HG03439 (cell line): ENCODE results near the gene REC114.
"Not testable (repeated sequence)": the region's sequence is repeated elsewhere in the genome, so short reads cannot be mapped to it uniquely, and the experiment has no call there.

Source experiments
- ATAC-seq: cut with Tn5 transposase; IDR thresholded peaks from one replicate; pipeline ENCODE4 v1.9.1; 2021; ENCODE audit warnings: mild to moderate bottlenecking, moderate library complexity; ENCODE audit not compliant: unreplicated experiment

Gene REC114

DNA sequence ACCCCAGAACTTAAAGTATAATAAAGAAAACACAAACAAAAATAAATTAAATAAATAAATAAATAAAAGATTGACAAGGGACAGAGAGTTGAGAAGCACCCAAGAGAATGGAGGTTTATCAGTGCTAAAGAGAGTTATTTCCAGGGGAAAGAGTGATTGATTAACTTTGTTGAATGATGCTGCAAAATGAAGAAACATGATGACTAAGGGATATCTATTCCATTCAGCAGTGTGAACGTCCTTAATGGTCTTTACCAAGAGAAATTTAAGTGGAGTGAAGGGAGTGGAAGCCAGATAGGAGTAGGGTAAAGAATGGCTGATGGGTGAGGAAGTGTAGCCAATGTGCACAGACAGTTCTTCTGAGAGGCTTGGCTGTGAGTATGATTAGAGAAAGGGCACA, 11.1 kb downstream of the REC114 start:
- no peak for ATAC-seq

DNA sequence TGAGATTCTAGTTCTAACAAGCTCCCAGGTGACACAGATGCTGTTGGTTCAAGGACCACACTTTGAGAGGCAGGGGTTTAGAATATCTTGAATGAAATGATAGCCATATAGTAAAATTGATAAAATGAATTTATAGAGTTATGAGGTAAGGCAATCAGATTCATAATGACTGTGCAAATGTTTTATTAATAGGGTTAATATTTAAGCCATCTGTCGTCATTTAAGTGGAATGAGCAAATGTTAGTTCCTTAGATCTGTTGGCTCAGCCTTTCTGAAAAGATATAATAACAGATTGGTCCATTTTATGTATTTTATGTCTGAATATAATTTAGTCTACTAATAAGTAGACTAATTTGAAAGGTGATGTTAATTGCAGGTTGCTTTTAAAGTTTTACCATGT, 12.9 kb downstream of the REC114 start:
- ATAC-seq = no peak

DNA sequence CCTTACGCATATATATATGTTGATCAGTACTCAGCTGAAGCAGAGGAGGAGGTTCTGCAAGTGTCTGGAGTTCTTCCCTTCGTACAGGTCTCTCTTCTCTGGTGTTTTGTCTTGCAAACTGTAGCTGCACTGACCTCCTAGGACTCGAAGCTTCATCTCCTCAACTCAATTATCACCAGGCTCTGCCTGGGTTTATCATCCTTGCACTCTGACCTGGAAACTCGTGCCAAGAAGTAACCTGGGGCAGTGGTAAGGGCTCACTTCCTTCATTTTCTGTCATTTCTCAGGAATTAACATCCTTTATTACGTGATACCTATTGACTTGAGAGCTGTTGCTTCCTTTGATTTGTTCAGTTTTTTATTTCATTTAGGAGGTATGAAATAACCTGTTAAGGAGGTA, 14.4 kb downstream of the REC114 start:
- no peak for ATAC-seq

DNA sequence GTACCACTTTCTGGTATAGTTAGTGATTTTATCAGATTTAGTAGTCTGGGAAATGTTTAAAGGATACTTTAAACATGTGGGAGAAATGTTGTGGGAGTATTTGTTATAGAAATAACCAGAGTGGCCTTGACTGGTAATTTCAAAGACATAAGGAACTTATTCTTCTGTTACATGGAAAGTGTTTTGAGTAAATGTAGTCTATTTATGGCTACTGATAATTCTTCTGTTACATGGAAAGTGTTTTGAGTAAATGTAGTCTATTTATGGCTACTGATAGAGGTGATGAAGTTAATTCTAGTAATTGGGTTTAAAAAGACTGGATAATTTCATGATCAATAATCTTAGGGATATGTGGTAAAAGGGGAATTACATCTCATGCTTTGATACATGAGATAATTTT, 17.7 kb downstream of the REC114 start:
- ATAC-seq = no peak

DNA sequence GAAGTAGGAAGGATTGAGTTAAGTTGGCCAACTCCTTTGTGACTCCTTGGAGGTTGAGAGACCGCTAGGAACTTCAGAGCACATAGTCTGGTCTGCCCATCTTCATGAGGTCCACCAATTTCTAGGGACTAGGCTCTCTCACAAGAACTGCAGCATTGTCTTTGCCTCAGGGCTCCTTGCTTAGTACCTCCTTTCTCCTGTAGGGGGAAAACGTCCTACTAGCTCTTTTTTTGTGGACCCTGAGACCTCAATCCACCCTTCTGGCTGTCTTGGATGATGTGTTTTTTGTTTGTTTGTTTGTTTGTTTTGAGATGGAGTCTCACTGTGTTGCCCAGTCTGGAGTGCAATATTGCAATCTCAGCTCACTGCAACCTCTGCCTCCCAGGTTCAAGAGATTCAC, 21.6 kb downstream of the REC114 start:
- no peak for ATAC-seq

DNA sequence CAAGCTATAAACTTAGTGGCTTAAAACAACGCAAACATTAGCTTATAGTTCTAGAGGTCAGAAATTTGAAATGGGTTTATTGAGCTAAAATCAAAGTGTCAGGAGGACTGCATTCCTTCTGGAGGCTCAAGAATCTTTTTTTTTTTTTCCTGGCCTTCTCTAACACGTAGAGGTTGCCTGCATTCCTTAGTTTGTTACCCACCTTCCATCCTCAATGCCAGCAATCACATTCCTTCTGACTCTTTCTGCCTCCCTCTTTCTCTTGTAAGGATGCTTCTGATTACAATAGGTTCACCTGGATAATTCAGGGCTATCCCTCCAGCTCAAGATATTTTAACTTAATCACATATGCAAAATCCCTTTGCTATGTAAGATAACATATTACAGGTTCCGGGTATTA, 24.8 kb downstream of the REC114 start:
- no peak for ATAC-seq

DNA sequence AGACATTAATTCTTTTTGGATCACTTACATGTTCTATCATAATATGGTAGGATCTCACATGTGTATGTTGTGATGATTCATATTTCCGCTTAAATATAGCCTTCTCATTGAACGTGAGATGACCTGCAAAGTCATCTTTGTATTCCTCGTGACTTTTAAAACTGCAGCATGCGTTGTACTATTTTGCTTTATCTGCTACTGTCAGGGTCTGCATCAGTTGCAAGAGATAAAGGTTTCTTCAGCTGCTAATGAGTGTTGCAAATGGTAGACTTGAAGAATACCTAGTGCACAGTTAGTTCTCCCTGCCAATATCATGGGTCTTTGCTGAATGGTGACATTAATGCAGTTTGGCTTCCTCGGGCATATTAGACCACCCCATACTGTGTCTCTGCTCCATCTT, 31.8 kb downstream of the REC114 start:
- no peak for ATAC-seq

DNA sequence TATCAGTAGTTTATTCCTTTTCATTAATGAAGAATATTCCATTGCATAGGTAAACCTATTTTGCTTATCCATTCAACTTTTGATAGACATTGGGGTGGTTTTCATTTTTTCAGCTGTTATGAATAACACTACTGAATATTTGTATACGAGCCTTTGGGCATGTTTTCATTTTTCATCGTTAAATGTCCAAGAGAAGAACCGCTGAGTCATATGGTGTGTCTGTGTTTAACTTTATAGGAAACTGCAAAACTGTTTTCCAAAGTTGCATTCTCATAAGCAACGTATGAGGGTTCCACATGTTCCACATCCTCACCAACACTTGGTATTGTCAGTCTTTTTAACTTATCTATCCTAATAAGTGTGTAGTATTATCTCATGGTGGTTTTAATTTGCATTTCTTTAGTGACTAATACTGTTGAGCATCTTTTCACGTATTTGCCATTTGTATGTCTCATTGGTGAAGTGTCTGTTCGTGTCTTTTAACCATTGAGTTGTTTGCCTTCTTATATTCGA, 33.8 kb downstream of the REC114 start:
- ATAC-seq = no peak

DNA sequence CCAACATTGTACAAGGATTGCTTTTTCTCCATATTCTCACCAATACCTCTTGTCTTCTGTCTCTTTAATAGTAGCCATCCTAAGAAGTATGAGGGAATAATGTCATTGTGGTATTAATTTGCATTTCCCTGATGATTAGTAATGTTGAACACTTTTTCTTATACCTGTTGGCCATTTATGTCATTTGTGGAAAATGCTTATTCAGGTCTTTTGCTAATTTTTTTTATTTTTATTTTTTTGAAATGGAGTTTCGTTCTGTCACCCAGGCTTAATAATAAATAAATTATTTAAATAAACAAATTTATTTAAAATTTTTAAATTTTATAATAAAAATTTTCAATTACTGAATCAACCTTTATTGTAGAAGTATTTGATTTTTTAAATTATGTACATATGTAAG, 37.1 kb downstream of the REC114 start:
- ATAC-seq = no peak

DNA sequence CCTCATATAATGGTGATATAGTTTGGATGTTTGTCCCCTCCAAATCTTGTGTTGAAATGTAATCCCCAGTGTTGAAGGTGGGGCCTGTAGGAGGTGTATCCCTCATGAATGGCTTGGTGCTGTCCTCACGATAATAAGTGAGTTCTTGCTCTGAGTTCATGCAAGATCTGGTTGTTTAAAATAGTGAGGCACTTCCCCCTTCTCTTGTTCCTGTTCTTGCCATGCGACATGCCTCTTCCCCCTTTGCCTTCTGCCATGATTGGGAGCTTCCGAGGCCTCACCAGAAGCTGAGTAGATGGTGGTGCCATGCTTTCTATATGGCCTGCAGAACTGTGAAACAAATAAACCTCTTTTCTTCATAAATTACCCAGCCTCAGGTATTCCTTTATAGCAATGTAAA, 39.2 kb downstream of the REC114 start:
- no peak for ATAC-seq

DNA sequence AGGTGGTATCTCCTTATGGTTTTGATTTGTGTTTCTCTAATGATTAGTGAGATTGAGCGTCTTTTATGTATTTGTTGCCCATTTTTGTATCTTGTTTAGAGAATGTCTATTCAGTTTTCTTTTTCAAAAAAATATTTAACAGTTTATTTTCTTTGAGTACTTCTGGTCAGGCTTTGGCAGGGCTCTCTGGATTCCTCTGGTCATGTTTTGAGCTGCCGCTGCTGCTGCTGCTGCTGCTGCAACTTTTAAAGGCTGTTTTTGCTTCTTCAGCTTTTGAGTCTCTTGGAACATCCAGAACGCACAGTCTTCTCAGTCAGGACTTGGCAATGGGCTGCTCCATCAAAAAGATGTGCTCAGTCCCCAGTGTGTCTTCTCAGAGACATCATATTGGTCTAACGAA, 40.1 kb downstream of the REC114 start:
- no peak for ATAC-seq

DNA sequence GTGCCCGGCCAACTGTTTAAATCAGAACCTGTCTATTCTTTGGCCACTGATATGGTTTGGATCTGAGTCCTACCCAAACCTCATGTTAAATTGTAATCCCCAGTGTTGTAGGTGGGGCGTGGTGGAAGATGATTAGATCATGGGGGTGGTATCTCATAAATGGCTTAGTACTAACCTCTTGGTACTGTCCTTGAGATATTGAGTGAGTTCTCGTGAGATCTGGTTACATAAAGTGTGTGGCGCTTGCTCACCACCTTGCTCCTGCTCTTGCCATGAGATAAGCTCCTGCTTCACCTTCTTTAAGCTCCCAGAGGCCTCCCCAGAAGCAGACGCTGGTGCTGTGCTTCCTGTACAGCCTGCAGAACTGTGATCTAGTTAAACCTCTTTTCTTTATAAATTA, 42.4 kb downstream of the REC114 start:
- no peak for ATAC-seq

DNA sequence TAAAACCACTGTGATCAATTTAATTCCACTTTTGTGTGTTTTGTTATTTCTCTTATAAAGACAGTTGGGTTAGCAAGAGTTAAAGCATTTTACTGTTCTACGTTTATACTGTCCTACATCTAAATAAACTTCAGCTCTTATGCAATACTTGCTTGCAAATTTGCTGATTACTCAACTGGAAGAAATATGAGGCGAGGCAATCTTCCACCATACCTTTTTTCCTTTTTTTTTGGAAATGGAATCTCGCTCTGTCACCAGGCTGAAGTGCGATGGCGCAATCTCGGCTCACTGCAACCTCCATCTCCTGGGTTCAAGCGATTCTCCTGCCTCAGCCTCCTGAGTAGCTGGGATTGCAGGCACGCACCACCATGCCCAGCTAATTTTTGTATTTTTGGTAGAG, 42.9 kb downstream of the REC114 start:
- ATAC-seq = not testable (repeated sequence)

DNA sequence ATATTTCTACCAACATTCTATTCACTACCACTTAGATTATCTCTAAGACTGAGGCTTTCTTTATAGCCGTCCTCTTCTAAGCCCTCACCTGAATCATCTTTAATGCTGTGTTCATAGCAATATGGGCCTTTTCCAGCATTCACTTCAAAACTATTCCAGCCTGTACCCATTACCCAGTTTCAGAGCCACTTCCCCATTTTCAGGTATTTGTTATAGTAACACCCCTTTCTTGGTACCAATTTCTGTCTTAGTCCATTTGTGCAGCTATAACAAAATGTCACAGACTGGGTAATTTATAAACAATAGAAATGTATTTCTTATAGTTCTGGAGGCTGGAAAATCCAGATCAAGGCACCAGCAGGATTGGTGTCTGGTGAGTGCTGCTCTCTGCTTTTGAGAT, 45.7 kb downstream of the REC114 start:
- no peak for ATAC-seq

DNA sequence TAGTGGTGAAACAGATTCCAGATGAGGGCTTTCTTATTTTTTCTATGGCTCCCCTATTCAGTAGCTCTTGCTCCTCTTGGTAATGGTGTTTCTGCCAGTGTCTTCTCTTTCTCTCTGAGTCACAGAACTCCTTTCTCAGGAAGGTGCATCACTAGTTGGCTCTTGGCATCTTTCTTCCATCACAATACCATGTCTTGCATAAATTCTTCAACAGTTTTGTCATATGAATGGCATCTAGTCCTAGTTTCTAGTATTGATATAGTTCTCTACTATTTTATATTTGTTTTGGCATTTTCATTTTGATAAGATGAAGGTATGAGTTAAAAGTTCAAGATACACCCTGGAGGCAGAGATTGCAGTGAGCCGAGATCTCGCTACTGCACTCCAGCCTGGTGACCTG, 51.0 kb downstream of the REC114 start:
- no peak for ATAC-seq

DNA sequence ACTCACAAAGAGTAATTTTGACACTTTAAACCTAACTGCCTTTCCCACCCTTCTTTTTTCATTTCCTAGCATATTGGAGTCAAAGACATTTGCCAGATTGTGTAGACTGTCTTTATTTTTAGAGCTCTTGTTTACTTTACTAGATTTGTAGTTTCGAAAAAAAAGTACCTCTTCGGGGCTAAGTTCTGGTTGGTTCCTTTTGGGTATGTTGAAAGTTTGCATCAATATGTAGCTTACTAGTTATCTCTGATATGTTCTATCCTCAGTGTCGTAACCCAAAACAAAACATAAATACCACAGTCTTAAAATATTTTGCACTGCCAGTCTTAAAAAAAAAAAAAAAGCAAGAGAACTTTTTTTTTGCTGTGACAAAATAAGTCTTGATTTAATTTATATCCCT, 52.2 kb downstream of the REC114 start:
- no peak for ATAC-seq

DNA sequence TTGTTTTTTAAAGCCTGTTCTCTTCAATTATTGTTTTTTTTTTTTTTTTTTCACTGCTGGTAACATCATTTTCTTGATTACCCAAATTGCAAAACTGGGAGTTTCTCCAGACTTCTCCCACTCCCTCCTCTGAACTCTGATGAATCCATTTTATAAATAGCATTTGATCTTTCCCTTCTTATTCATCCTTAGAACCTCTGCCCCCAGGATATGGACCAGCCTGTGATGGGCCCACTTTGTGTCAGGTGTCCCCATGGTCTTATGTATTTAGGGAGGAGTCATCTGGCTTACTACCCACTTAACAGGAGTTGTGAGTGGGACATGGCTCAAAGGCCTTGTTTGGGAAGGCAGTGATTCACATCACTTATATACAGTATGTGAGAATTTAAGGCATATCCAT, 57.7 kb downstream of the REC114 start:
- ATAC-seq = no peak

DNA sequence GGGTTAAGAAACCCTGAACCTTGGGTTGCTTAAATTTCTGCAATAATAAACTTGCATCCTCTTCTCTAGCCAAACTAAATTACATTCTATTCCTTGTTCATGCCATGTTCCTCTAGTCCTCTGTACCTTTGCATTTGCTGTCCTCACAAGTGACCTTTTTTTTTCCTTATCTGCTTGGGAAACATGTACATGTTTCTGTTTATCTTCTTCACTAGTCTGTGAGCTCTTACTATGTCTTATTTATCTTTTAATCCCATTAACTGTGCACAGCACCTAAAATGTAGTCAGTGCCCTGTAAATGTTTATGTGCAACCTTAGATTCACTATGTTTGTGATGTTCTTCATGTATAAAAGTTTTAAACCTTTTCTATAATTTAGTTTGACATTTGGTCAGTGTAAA, 61.9 kb downstream of the REC114 start:
- no peak for ATAC-seq

DNA sequence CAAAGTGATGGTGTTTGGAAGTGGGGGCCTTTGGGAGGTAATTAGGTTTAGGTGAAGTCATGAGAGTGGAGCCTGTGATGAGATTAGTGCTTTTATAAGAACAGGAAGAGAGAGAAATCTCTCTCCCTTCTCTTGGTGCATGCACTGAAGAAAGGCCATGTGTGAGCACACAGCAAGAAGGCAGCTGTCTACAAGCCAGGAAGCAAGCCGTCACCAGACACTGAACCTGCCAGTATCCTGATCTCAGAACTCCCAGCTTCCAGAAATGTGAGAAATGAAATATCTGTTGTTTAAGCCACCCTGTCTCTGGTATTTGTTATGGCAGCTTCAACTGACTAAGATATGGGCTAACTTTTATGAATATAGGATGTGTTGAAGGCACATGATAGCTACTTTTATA, 72.6 kb downstream of the REC114 start:
- ATAC-seq = no peak

DNA sequence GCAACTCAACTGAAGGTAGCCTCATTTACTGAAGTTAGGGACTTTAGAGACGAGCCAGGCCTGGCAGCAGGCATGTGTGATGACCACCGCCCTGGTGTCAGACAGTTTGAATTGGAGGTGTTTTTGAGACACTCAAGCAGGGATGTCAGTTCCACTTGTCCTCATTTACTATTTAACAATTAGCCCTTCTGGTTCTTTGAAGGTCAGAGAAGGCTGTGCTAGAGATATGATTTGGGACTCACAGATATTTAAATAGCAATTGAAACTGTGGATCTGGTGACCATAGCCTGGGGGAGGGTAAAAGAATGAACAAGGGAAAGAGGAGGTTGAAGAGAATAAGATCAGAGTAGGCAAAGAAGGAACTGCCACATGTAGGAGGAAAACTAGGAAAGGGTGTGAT, 74.6 kb downstream of the REC114 start:
- ATAC-seq = no peak

DNA sequence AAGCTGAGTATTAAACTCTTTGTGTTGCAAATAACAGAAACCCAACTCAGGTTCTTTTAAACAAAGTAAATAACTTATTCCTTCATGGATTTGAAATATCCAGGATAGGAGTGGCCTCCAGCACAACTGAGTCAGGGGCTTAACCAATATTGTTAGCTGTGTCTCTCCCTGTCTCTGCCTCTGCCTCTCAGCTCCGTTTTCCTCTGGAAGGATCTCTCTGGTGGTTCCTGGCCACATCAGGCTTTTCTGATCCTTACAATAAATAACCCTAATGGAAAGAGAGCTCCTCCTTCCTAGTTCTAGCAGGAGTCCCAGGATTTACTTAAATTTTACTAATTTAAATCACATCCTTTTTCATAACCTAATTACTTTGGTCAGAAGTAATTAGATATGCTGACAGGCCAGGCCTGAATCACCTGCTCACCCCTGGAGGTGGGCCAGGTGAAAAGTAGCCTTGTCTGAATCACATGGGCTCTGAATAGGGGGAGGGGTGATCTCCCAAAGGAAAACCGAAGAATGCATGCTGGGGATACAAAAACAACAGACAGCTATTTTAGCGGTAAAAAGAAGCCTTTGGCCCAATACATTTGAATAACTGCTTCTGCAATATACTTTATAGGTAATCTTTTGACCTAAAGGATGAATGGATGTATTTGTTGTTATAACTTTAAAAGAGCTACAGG, 75.4 kb downstream of the REC114 start:
- no peak for ATAC-seq

DNA sequence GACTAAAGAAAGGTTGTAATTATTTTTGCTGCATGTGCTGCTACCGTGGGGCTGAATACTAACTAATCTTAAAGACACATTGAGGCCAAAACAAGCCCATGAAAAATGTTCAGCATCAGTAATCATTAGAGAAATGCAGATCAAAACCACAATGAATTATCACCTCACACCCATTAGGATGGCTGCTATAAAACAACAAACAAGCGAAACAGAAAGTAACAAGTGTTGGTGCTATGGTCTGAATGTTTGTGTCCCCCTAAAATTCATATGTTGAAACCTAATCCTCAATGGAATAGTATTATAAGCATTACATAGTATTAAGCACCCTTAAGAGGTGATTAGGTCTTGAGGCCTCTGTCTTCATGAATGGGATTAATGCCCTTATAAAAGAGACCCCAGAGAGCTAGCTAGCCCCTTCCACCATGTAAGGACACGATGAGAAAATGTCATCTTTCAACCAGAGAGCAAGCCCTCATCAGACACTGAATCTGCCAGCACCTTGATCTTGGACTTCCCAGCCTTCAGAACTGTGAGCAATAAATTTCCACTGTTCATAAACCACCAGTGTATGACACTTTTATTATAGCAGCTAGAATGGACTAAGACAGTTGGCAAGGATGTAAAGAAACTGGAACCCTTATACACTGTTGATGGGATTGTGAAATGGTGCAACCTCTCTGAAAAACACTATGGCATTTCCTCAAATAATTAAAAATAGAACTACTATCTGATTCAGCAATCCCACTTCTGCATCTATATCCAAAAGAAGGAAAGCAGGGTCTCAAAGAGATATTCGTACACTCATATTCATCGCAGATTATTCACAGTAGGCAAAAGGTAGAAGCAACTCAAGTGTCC, 76.1 kb downstream of the REC114 start:
- no peak for ATAC-seq
